Bronchial epithelial cell (primary cell): ENCODE measurements around the gene NOS1AP. TPM values are rescaled to one million over a fixed set of nuclear protein-coding genes. Genes with fewer than 3 reads are reported as not detected.

Source experiments
- DNase-seq: peaks from one replicate; pipeline ENCODE4 v3.0.0-alpha.2; 2010; ENCODE audit warnings: low read depth
- FAIRE-seq: peaks from 2 replicates; lab custom pipeline; 2011; peaks lifted over from hg19 to GRCh38; lab: Jason Lieb, UNC
- H3K27me3 ChIP-seq: 2 replicates; pipeline ENCODE4 v1.5.1; 2011; ENCODE audit warnings: low read length; ENCODE audit not compliant: control insufficient read depth, insufficient read depth
- H3K36me3 ChIP-seq: 2 replicates; pipeline ENCODE4 v1.5.1; 2011; ENCODE audit warnings: low read length; ENCODE audit not compliant: control insufficient read depth, insufficient read depth
- H3K4me3 ChIP-seq: 2 replicates; pipeline ENCODE4 v1.5.1; 2011; ENCODE audit warnings: mild to moderate bottlenecking, low read depth, low read length, control low read depth
- total RNA-seq: library from RNA; depleted of rRNA; stranded (reverse); fragments of >200 nt; gene quantifications from 2 replicates; pipeline ENCODE4 v1.2.1, GENCODE V29; 2014
- TF ChIP-seq, protein P1 (sequence below): IDR thresholded peaks from 2 replicates; pipeline ENCODE4 v1.5.1; 2011; ENCODE audit warnings: mild to moderate bottlenecking, moderate library complexity, low read length, control low read depth, inconsistent platforms; ENCODE audit not compliant: insufficient read depth, severe bottlenecking

Gene NOS1AP
- total RNA-seq, 1 donor from 2014 or later, result 1.3 TPM

DNA sequence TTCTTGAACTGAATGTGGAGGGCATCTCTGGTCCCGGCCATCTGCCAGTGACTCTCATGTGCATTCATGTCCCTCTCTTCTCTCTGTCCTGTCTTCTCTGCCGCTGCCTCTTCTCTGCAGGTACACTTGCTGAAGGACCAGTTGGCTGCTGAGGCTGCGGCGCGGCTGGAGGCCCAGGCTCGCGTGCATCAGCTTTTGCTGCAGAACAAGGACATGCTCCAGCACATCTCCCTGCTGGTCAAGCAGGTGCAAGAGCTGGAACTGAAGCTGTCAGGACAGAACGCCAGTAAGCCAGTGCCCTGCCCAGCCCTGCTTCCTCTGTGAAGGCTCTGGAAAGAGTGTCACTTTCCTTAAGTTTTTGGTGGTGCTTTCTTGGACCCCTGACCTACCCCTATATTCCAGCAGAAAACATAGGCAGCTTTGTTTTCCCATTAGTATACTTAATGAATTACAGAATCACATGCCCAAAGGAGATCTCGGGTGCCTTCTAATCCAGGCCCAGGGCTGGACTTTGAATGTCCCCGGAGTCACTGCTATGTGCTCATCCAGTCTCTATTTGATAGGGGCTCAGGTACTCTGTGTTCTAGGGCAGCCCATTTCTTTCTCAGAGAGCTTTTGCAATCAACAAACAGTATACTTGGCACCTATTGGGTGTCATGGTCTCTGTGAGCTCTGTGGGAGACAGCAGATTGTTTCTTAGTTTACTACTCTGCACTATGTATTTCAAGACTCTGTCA lies 296.0 kb downstream of the NOS1AP start:
- DNase-seq (no peak), FAIRE-seq (no peak)
- no peaks in the 10 kb centered on the region for H3K36me3 ChIP-seq
- no peak overlapping the region for H3K4me3 ChIP-seq
- TF ChIP-seq, protein P1, sequence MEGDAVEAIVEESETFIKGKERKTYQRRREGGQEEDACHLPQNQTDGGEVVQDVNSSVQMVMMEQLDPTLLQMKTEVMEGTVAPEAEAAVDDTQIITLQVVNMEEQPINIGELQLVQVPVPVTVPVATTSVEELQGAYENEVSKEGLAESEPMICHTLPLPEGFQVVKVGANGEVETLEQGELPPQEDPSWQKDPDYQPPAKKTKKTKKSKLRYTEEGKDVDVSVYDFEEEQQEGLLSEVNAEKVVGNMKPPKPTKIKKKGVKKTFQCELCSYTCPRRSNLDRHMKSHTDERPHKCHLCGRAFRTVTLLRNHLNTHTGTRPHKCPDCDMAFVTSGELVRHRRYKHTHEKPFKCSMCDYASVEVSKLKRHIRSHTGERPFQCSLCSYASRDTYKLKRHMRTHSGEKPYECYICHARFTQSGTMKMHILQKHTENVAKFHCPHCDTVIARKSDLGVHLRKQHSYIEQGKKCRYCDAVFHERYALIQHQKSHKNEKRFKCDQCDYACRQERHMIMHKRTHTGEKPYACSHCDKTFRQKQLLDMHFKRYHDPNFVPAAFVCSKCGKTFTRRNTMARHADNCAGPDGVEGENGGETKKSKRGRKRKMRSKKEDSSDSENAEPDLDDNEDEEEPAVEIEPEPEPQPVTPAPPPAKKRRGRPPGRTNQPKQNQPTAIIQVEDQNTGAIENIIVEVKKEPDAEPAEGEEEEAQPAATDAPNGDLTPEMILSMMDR, result no peak
- H3K27me3 ChIP-seq, result no peaks in the 10 kb centered on the region

DNA sequence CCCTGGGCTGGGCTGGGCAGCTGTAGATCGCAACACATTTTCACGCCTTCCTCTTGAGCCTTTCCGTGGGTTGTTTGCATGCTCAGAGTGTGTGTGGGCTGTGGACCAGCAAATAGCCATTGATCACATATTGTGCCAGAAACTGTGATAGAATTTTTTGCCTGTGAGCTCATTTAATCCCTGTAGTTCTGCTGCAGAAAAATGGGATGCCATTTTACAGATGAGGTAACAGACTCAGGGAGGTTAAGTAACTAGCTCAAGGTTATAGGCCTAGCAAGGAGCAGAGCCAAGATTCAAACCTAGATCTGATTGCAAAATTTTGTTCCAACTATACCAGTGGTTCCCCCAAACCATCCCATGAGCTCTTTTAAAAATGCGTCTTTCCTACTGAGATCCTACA lies 296.7 kb downstream of the NOS1AP start:
- H3K36me3 ChIP-seq, result no peaks in the 10 kb centered on the region
- DNase-seq (no peak), FAIRE-seq (no peak)
- TF ChIP-seq, protein P1, result no peak
- no peak overlapping the region for H3K4me3 ChIP-seq
- no peaks in the 10 kb centered on the region for H3K27me3 ChIP-seq

DNA sequence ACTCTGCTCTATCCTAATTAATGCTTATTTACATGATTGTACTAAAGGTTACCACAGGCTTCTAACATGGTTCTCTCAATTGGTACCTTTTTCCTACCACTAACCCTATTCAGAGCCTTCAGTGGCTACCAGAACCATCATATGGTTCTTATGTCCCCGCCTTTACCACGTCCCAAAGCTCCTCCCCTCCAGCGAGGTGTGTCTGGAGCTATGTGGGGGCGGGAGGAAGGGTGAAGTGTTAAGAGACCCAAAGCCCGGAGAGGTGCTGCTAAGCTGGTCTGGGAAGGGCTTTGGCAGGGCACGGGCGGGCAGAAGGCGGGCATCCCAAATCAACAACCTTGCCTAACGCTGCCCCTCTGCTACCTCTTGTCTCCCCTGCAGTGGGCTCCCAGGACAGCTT lies 297.2 kb downstream of the NOS1AP start:
- TF ChIP-seq, protein P1, result no peak
- DNase-seq (no peak), FAIRE-seq (no peak)
- H3K4me3 ChIP-seq, result no peak overlapping the region
- H3K36me3 ChIP-seq, result no peaks in the 10 kb centered on the region
- H3K27me3 ChIP-seq, result no peaks in the 10 kb centered on the region

DNA sequence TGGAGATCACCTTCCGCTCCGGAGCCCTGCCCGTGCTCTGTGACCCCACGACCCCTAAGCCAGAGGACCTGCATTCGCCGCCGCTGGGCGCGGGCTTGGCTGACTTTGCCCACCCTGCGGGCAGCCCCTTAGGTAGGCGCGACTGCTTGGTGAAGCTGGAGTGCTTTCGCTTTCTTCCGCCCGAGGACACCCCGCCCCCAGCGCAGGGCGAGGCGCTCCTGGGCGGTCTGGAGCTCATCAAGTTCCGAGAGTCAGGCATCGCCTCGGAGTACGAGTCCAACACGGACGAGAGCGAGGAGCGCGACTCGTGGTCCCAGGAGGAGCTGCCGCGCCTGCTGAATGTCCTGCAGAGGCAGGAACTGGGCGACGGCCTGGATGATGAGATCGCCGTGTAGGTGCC lies 297.6 kb downstream of the NOS1AP start:
- no peak for FAIRE-seq
- H3K4me3 ChIP-seq, result no peak overlapping the region

DNA sequence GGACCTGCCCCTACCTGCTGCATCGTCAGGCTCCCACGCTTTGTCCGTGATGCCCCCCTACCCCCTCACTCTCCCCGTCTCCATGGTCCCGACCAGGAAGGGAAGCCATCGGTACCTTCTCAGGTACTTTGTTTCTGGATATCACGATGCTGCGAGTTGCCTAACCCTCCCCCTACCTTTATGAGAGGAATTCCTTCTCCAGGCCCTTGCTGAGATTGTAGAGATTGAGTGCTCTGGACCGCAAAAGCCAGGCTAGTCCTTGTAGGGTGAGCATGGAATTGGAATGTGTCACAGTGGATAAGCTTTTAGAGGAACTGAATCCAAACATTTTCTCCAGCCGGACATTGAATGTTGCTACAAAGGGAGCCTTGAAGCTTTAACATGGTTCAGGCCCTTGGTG lies 298.3 kb downstream of the NOS1AP start:
- Histone ChIP-seq H3K4me3 (no peak overlapping the region), H3K27me3 (no peaks in the 10 kb centered on the region), H3K36me3 (no peaks in the 10 kb centered on the region)
- no peak for FAIRE-seq
- TF ChIP-seq, protein P1, result no peak
- DNase-seq, result no peak

More for the DNA sequence above, 297.6 kb downstream of the NOS1AP start:
- TF ChIP-seq, protein P1, result no peak
- DNase-seq, result no peak
- Histone ChIP-seq H3K36me3 (no peaks in the 10 kb centered on the region), H3K27me3 (no peaks in the 10 kb centered on the region)

DNA sequence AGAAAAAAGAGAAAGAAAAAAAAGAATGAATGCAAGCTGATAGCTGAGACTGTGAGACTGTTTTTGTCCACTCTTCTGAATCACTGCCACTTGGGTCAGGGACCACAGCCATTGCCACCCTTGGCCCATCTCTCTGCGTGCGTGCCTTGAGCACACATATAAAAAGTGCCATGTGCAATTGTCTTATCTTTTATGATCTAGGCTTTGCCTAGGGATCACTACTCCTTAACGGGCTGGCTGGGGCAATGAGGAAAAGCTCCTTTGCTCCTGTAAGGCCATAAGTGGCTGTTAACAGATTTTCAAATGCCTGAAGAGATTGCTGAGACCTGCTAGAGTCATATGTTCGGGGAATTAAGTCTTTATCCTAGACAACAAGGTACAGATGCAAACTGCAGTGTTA lies 299.0 kb downstream of the NOS1AP start:
- H3K36me3 ChIP-seq, result no peaks in the 10 kb centered on the region
- H3K27me3 ChIP-seq, result no peaks in the 10 kb centered on the region
- no peak overlapping the region for H3K4me3 ChIP-seq
- FAIRE-seq (no peak), DNase-seq (no peak)
- TF ChIP-seq, protein P1, result no peak
